HepG2 (cell line): ENCODE data around the gene PLEKHA6.

ENCODE experiments used
- BRF2 ChIP-seq: sonication (generic); formaldehyde crosslinking; IDR thresholded peaks from 2 replicates; pipeline ENCODE4 v1.8.1; 2022; ENCODE audit warnings: mild to moderate bottlenecking, missing genetic modification reagents
- GABPA ChIP-seq, 2 experiments: IDR thresholded peaks; 2 replicates each; pipeline ENCODE4 v1.6.1; 2011 to 2016; ENCODE audit warnings: low read depth in 2 of 2, low read length in 1 of 2, missing biosample characterization in 1 of 2, missing genetic modification characterization in 1 of 2
- HNF4A ChIP-seq: sonication (generic); formaldehyde crosslinking; IDR thresholded peaks from 2 replicates; pipeline ENCODE4 v1.4.0; 2020; ENCODE audit warnings: missing genetic modification reagents
- IRF9 ChIP-seq: sonication (generic); formaldehyde crosslinking; IDR thresholded peaks from 2 replicates; pipeline ENCODE4 v1.8.0; 2022; ENCODE audit warnings: missing genetic modification reagents, mild to moderate bottlenecking, borderline replicate concordance
- MEIS2 ChIP-seq: sonication (generic); formaldehyde crosslinking; IDR thresholded peaks from 2 replicates; pipeline ENCODE4 v1.9.0; 2021; ENCODE audit warnings: mild to moderate bottlenecking, missing genetic modification reagents
- ONECUT2 ChIP-seq: sonication (generic); formaldehyde crosslinking; IDR thresholded peaks from 2 replicates; pipeline ENCODE4 v1.4.0; 2020; ENCODE audit warnings: missing genetic modification reagents
- POLR2A ChIP-seq, 2 experiments: IDR thresholded peaks; 2 replicates each; pipeline ENCODE4 v1.6.1; 2011; ENCODE audit warnings: low read depth in 2 of 2, low read length in 2 of 2, mild to moderate bottlenecking in 1 of 2, moderate library complexity in 1 of 2; ENCODE audit not compliant: insufficient read depth in 1 of 2
- TAF1 ChIP-seq: sonication (generic); formaldehyde crosslinking; IDR thresholded peaks from 2 replicates; pipeline ENCODE4 v1.4.0; 2020; ENCODE audit warnings: missing genetic modification reagents
- U2AF1 ChIP-seq: fragments of 200-400 bp; formaldehyde crosslinking; optimal IDR thresholded peaks from 2 replicates; pipeline ENCODE3; 2017; ENCODE audit warnings: mild to moderate bottlenecking, low read depth, low read length
- ZNF792 ChIP-seq: IDR thresholded peaks from 2 replicates; pipeline ENCODE4 v1.6.1; 2016
- TF ChIP-seq, protein P1 (sequence below): sonication (generic); formaldehyde crosslinking; IDR thresholded peaks from 2 replicates; pipeline ENCODE4 v1.5.0; 2020; ENCODE audit warnings: mild to moderate bottlenecking, missing genetic modification reagents, moderate library complexity
- TF ChIP-seq, protein P2 (sequence below): sonication (generic); formaldehyde crosslinking; IDR thresholded peaks from 2 replicates; pipeline ENCODE4 v1.8.0; 2022; ENCODE audit warnings: mild to moderate bottlenecking, missing genetic modification reagents; ENCODE audit not compliant: insufficient replicate concordance

DNA sequence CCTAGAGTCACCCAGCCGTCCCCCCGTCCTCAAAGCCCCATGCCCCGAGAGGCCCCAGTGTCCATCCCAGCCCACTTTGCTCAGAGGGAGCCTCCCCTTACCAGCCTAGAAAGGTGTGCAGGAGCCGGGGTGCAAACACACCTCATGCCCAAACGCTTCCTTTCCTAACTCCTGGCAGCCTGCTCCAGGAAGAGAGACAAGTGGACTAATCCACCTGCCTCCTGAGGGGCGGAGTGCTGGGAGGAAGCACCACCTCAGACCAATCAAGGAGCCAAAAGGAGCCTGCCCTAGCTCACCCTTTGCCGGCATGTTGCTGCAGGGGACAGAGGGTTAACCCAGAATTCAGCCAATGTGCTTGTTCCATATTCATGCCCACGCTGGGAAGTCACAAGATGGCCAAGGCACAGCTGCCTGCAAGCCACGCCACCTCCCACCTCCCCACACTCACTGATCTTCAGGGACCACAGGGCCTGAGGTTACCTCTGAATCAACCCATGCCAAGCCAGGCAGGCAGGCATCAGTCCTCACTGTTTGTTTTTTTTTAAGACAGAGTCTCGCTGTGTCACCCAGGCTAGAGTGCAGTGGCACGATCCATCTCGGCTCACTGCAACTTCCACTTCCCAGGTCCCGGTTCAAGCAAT is 27.8 kb downstream of the PLEKHA6 start:
- TF ChIP-seq, protein P1, sequence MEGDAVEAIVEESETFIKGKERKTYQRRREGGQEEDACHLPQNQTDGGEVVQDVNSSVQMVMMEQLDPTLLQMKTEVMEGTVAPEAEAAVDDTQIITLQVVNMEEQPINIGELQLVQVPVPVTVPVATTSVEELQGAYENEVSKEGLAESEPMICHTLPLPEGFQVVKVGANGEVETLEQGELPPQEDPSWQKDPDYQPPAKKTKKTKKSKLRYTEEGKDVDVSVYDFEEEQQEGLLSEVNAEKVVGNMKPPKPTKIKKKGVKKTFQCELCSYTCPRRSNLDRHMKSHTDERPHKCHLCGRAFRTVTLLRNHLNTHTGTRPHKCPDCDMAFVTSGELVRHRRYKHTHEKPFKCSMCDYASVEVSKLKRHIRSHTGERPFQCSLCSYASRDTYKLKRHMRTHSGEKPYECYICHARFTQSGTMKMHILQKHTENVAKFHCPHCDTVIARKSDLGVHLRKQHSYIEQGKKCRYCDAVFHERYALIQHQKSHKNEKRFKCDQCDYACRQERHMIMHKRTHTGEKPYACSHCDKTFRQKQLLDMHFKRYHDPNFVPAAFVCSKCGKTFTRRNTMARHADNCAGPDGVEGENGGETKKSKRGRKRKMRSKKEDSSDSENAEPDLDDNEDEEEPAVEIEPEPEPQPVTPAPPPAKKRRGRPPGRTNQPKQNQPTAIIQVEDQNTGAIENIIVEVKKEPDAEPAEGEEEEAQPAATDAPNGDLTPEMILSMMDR (CRISPR knock-in tag): no peak
- TF ChIP-seq, protein P2, sequence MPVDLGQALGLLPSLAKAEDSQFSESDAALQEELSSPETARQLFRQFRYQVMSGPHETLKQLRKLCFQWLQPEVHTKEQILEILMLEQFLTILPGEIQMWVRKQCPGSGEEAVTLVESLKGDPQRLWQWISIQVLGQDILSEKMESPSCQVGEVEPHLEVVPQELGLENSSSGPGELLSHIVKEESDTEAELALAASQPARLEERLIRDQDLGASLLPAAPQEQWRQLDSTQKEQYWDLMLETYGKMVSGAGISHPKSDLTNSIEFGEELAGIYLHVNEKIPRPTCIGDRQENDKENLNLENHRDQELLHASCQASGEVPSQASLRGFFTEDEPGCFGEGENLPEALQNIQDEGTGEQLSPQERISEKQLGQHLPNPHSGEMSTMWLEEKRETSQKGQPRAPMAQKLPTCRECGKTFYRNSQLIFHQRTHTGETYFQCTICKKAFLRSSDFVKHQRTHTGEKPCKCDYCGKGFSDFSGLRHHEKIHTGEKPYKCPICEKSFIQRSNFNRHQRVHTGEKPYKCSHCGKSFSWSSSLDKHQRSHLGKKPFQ (CRISPR knock-in tag): no peak
- TF ChIP-seq U2AF1 (no peak), POLR2A (IDR thresholded peaks at IDR 0.05; ENCODE audit: insufficient read depth in 1 of 2, low read depth in 2 of 2, low read length in 2 of 2) (no peak), GABPA (IDR thresholded peaks at IDR 0.05; ENCODE audit: low read depth, low read length) (no peak), GABPA (CRISPR knock-in tag; IDR thresholded peaks at IDR 0.05; ENCODE audit: low read depth) (no peak), BRF2 (CRISPR knock-in tag) (no peak), MEIS2 (CRISPR knock-in tag) (no peak), IRF9 (no peak), HNF4A (CRISPR knock-in tag) (no peak), ONECUT2 (CRISPR knock-in tag) (no peak), TAF1 (CRISPR knock-in tag) (no peak), ZNF792 (no peak)
